Calu3 (cell line): ENCODE data around the gene RNF123. TPM values are rescaled to one million over a fixed set of nuclear protein-coding genes. Genes with fewer than 3 reads are reported as not detected.

Experiments used
- BruUV-seq: library from RNA; stranded (reverse); fragments of 400-500 nt; replicated peaks from 2 replicates; lab custom pipeline; 2021; lab: Mats Ljungman, UMichigan
- CTCF ChIA-PET: fragments of 300-600 bp; sonication (Branson Sonifier 250); formaldehyde crosslinking; loops from one replicate; lab custom pipeline; 2022; ENCODE audit warnings: antibody characterized with exemption; lab: Charles Lee
- DNase-seq: peaks from one replicate; pipeline ENCODE4 v3.0.0; 2022
- H3K27ac Mint-ChIP-seq: one replicate; pipeline ENCODE4 v1.8.0; 2022; ENCODE audit warnings: mixed read lengths; ENCODE audit not compliant: unreplicated experiment
- H3K27me3 Mint-ChIP-seq: one replicate; pipeline ENCODE4 v1.8.0; 2022; ENCODE audit warnings: mixed read lengths; ENCODE audit not compliant: unreplicated experiment
- H3K36me3 Mint-ChIP-seq: one replicate; pipeline ENCODE4 v1.8.0; 2022; ENCODE audit warnings: mild to moderate bottlenecking, moderate library complexity, mixed read lengths; ENCODE audit not compliant: insufficient read depth, unreplicated experiment
- H3K4me1 Mint-ChIP-seq: one replicate; pipeline ENCODE4 v1.8.0; 2022; ENCODE audit warnings: mild to moderate bottlenecking, low read depth, mixed read lengths; ENCODE audit not compliant: unreplicated experiment
- H3K4me3 Mint-ChIP-seq: one replicate; pipeline ENCODE4 v1.8.0; 2022; ENCODE audit warnings: mild to moderate bottlenecking, low read depth, moderate library complexity, mixed read lengths; ENCODE audit not compliant: unreplicated experiment
- H3K9me3 Mint-ChIP-seq: one replicate; pipeline ENCODE4 v1.8.0; 2022; ENCODE audit warnings: low read depth, mixed read lengths; ENCODE audit not compliant: unreplicated experiment
- CTCF ChIP-seq: fragments of 200-600 bp; IDR thresholded peaks from one replicate; pipeline ENCODE4 v1.8.0; 2022; ENCODE audit warnings: antibody characterized with exemption; ENCODE audit not compliant: unreplicated experiment
- intact Hi-C: fragments of 100-400 bp; cut with micrococcal nuclease; formaldehyde crosslinking; loops from one replicate; pipeline ENCODE4 v1.10.0; 2022; ENCODE audit not compliant: unreplicated experiment
- total RNA-seq: library from RNA; stranded (reverse); gene quantifications from 2 replicates; pipeline ENCODE4 v1.2.3, GENCODE V29; 2022

The RNF123 gene
- total RNA-seq, 1 experiment from 2014 or later, result 52.5 TPM

- intact Hi-C loops, result no loop called here
- no peak for DNase-seq
- no peaks in the 10 kb centered on the region for H3K4me1 Mint-ChIP-seq
- peaks cover 18% of the 10 kb centered on the region for H3K36me3 Mint-ChIP-seq
- CTCF ChIA-PET, result no interaction called here
- no TSS peak for BruUV-seq
- H3K9me3 Mint-ChIP-seq, result no peaks in the 10 kb centered on the region
- H3K4me3 Mint-ChIP-seq, result no peak overlapping the region
- H3K27ac Mint-ChIP-seq, result no peak overlapping the region
- TF ChIP-seq CTCF, result no peak
- no peaks in the 10 kb centered on the region for H3K27me3 Mint-ChIP-seq
Observed at GRCh38 chr3:49705390-49705960, 16.1 kb downstream of the RNF123 start.

GRCh38 chr3:49706456-49707112 lies 17.2 kb downstream of the RNF123 start:
- Mint-ChIP-seq H3K4me1 (no peaks in the 10 kb centered on the region), H3K4me3 (no peak overlapping the region), H3K9me3 (no peaks in the 10 kb centered on the region), H3K36me3 (peaks cover 18% of the 10 kb centered on the region), H3K27ac (no peak overlapping the region), H3K27me3 (no peaks in the 10 kb centered on the region)
- DNase-seq, result no peak
- CTCF ChIA-PET, result no interaction called here
- intact Hi-C loops, result no loop called here
- BruUV-seq, result no TSS peak
- TF ChIP-seq CTCF, result no peak

GRCh38 chr3:49707113-49707480 lies 17.7 kb downstream of the RNF123 start:
- H3K27ac Mint-ChIP-seq, result no peak overlapping the region
- CTCF ChIA-PET, result no interaction called here
- peaks cover 18% of the 10 kb centered on the region for H3K36me3 Mint-ChIP-seq
- no peak overlapping the region for H3K4me3 Mint-ChIP-seq
- no peak for DNase-seq
- H3K27me3 Mint-ChIP-seq, result no peaks in the 10 kb centered on the region
- intact Hi-C loops, result no loop called here
- H3K4me1 Mint-ChIP-seq, result no peaks in the 10 kb centered on the region
- no peaks in the 10 kb centered on the region for H3K9me3 Mint-ChIP-seq
- no peak for TF ChIP-seq CTCF
- BruUV-seq, result no TSS peak

GRCh38 chr3:49709852-49710251 lies 20.5 kb downstream of the RNF123 start:
- Mint-ChIP-seq H3K4me3 (no peak overlapping the region), H3K27ac (no peak overlapping the region), H3K27me3 (no peaks in the 10 kb centered on the region), H3K4me1 (no peaks in the 10 kb centered on the region), H3K36me3 (peaks cover 9% of the 10 kb centered on the region), H3K9me3 (no peaks in the 10 kb centered on the region)
- no TSS peak for BruUV-seq
- TF ChIP-seq CTCF, result no peak
- no peak for DNase-seq
- CTCF ChIA-PET, result no interaction called here
- intact Hi-C loops, result no loop called here
